Measurements from ENCODE around the gene PCDHA6. TPM values are rescaled to one million over a fixed set of nuclear protein-coding genes. Genes with fewer than 3 reads are reported as not detected.
A peak's percentile ranks its signal among the peaks of the same experiment; 100 is the strongest.
"Not testable (repeated sequence)": the region's sequence is repeated elsewhere in the genome, so short reads cannot be mapped to it uniquely, and the experiment has no call there.

PCDHA6 gene
- total RNA-seq, 2 donors from 2014 or later = 6.2 to 6.5 TPM

GRCh38 chr5:140875085-140876065, 47.6 kb downstream of the PCDHA6 start, which contains the start of gene PCDHA12:
Gene PCDHA12 (plus strand): TSS chr5:140875308. CDS start chr5:140875473, 165 bp downstream.
- Mint-ChIP-seq H3K4me3 (peak within 1 kb of the TSS; percentile 97), H3K4me1 (peaks cover 8% of the 10 kb centered on the region), H3K27ac (peak within 1 kb of the TSS; percentile 98), H3K36me3 (ENCODE audit: low read depth) (peaks cover 30% of the 10 kb centered on the region), H3K9me3 (peaks cover 6% of the 10 kb centered on the region), H3K27me3 (ENCODE audit: insufficient read depth) (no peaks in the 10 kb centered on the region)
- TF ChIP-seq, protein P1, sequence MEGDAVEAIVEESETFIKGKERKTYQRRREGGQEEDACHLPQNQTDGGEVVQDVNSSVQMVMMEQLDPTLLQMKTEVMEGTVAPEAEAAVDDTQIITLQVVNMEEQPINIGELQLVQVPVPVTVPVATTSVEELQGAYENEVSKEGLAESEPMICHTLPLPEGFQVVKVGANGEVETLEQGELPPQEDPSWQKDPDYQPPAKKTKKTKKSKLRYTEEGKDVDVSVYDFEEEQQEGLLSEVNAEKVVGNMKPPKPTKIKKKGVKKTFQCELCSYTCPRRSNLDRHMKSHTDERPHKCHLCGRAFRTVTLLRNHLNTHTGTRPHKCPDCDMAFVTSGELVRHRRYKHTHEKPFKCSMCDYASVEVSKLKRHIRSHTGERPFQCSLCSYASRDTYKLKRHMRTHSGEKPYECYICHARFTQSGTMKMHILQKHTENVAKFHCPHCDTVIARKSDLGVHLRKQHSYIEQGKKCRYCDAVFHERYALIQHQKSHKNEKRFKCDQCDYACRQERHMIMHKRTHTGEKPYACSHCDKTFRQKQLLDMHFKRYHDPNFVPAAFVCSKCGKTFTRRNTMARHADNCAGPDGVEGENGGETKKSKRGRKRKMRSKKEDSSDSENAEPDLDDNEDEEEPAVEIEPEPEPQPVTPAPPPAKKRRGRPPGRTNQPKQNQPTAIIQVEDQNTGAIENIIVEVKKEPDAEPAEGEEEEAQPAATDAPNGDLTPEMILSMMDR (conservative IDR thresholded peaks at IDR 0.05) = peak; percentile 86
- H3K36me3 ChIP-seq (ENCODE audit: control insufficient read depth, insufficient read depth, low read length) = peaks cover 17% of the 10 kb centered on the region
- H3K9me3 ChIP-seq (ENCODE audit: control insufficient read depth, low read length) = no peaks in the 10 kb centered on the region
- 84% methylated on average over 24 to 47 of the region's 47 CpGs for WGBS, 2 experiments (ENCODE audit: insufficient coverage in 1 of 2, insufficient read length in 1 of 2)
- no peaks in the 10 kb centered on the region for H3K4me1 ChIP-seq (ENCODE audit: control insufficient read depth, insufficient read depth, low read length)
- no peak within 1 kb of the TSS for H3K27ac ChIP-seq (ENCODE audit: low read depth, low read length)
- peak; percentile 76 for DNase-seq
- peak within 1 kb of the TSS; percentile 35 for H3K4me3 ChIP-seq (ENCODE audit: low read length)
- peak within 1 kb of the TSS; percentile 50 for H3K9ac ChIP-seq (ENCODE audit: extremely low read depth, low read length, poor library complexity, severe bottlenecking)
- H3K27me3 ChIP-seq (ENCODE audit: control insufficient read depth, insufficient read depth, low read length, poor library complexity, severe bottlenecking) = no peaks in the 10 kb centered on the region

GRCh38 chr5:140876541-140877261, 48.9 kb downstream of the PCDHA6 start:
- H3K9ac ChIP-seq (ENCODE audit: extremely low read depth, low read length, poor library complexity, severe bottlenecking); H3K9me3 ChIP-seq (ENCODE audit: control insufficient read depth, low read length); H3K9me3 Mint-ChIP-seq; H3K4me1 ChIP-seq (ENCODE audit: control insufficient read depth, insufficient read depth, low read length); H3K27ac ChIP-seq (ENCODE audit: low read depth, low read length); H3K27ac Mint-ChIP-seq; H3K27me3 ChIP-seq (ENCODE audit: control insufficient read depth, insufficient read depth, low read length, poor library complexity, severe bottlenecking); H3K4me3 ChIP-seq (ENCODE audit: low read length); H3K27me3 Mint-ChIP-seq (ENCODE audit: insufficient read depth); H3K4me1 Mint-ChIP-seq: not testable (repeated sequence)
- Mint-ChIP-seq H3K36me3 (ENCODE audit: low read depth) (peaks cover 21% of the 10 kb centered on the region), H3K4me3 (peak overlapping the region; percentile 97)
- H3K36me3 ChIP-seq (ENCODE audit: control insufficient read depth, insufficient read depth, low read length) = peaks cover 21% of the 10 kb centered on the region
- WGBS, 2 experiments (ENCODE audit: insufficient coverage in 1 of 2, insufficient read length in 1 of 2) = 96 to 99% methylated on average over 57 to 80 of the region's 80 CpGs
- DNase-seq = peak; percentile 37

- H3K27me3 ChIP-seq (ENCODE audit: control insufficient read depth, insufficient read depth, low read length, poor library complexity, severe bottlenecking) = no peaks in the 10 kb centered on the region
- WGBS, 2 experiments (ENCODE audit: insufficient coverage in 1 of 2, insufficient read length in 1 of 2) = 96 to 97% methylated on average over 26 to 37 of the region's 37 CpGs
- H3K9me3 ChIP-seq (ENCODE audit: control insufficient read depth, low read length) = no peaks in the 10 kb centered on the region
- H3K4me3 ChIP-seq (ENCODE audit: low read length) = no peak overlapping the region
- no peak for DNase-seq
- no peak overlapping the region for H3K4me3 Mint-ChIP-seq
- H3K9ac ChIP-seq (ENCODE audit: extremely low read depth, low read length, poor library complexity, severe bottlenecking) = no peak overlapping the region
- no peak overlapping the region for H3K27ac Mint-ChIP-seq
- peaks cover 8% of the 10 kb centered on the region for H3K4me1 Mint-ChIP-seq
- TF ChIP-seq, protein P1 (conservative IDR thresholded peaks at IDR 0.05) = no peak
- no peaks in the 10 kb centered on the region for H3K27me3 Mint-ChIP-seq (ENCODE audit: insufficient read depth)
- H3K4me1 ChIP-seq (ENCODE audit: control insufficient read depth, insufficient read depth, low read length) = no peaks in the 10 kb centered on the region
- no peak overlapping the region for H3K27ac ChIP-seq (ENCODE audit: low read depth, low read length)
- H3K36me3 ChIP-seq (ENCODE audit: control insufficient read depth, insufficient read depth, low read length) = peaks cover 25% of the 10 kb centered on the region
- H3K36me3 Mint-ChIP-seq (ENCODE audit: low read depth) = peaks cover 23% of the 10 kb centered on the region
- H3K9me3 Mint-ChIP-seq = no peaks in the 10 kb centered on the region
Measured at GRCh38 chr5:140877262-140877581, 49.5 kb downstream of the PCDHA6 start.

Other genes starting within 250 kb of the PCDHA6 start
- gene CD14, start 194.8 kb upstream of the PCDHA6 start, total RNA-seq = under 1 TPM in 1 of 2 donors, not detected in 1; 0.18 TPM
- 10 to 100 TPM; 29.3 to 34.6 TPM for gene TMCO6, start 188.5 kb upstream of the PCDHA6 start, total RNA-seq
- 10 to 100 TPM; 75.5 to 82.2 TPM for gene NDUFA2, start 180.3 kb upstream of the PCDHA6 start, total RNA-seq
- 10 to 100 TPM; 68.9 to 76.8 TPM for gene IK, start 180.1 kb upstream of the PCDHA6 start, total RNA-seq
- 10 to 100 TPM; 20.4 to 23.1 TPM for gene WDR55, start 163.1 kb upstream of the PCDHA6 start, total RNA-seq
- 1 to 10 TPM; 1.1 to 1.6 TPM for gene DND1, start 154.4 kb upstream of the PCDHA6 start, total RNA-seq
- gene HARS1, start 136.6 kb upstream of the PCDHA6 start, total RNA-seq = 10 to 100 TPM; 48.0 to 52.1 TPM
- 10 to 100 TPM; 30.9 to 35.5 TPM for gene HARS2, start 136.5 kb upstream of the PCDHA6 start, total RNA-seq
- gene ZMAT2, start 127.5 kb upstream of the PCDHA6 start, total RNA-seq = 10 to 100 TPM; 62.6 to 73.1 TPM
- gene PCDHA1, start 41.8 kb upstream of the PCDHA6 start, total RNA-seq = 1 to 10 TPM in 1 of 2 donors, under 1 TPM in 1; 0.18 to 2.9 TPM
- 1 to 10 TPM; 1.4 to 2.3 TPM for gene PCDHA2, start 33.1 kb upstream of the PCDHA6 start, total RNA-seq
- gene PCDHA3, start 26.9 kb upstream of the PCDHA6 start, total RNA-seq = 1 to 10 TPM; 1.3 to 2.8 TPM
- gene PCDHA4, start 20.9 kb upstream of the PCDHA6 start, total RNA-seq = 1 to 10 TPM; 5.6 to 6.3 TPM
- gene PCDHA5, start 6.3 kb upstream of the PCDHA6 start, total RNA-seq = 1 to 10 TPM; 1.8 to 1.9 TPM
- 1 to 10 TPM; 2.5 to 6.6 TPM for gene PCDHA7, start 6.3 kb downstream of the PCDHA6 start, total RNA-seq
- 1 to 10 TPM in 1 of 2 donors, under 1 TPM in 1; 0.71 to 2.5 TPM for gene PCDHA8, start 13.2 kb downstream of the PCDHA6 start, total RNA-seq
- gene PCDHA9, start 20.4 kb downstream of the PCDHA6 start, total RNA-seq = 1 to 10 TPM in 1 of 2 donors, under 1 TPM in 1; 0.60 to 2.6 TPM
- gene PCDHA10, start 27.9 kb downstream of the PCDHA6 start, total RNA-seq = 10 to 100 TPM; 10.2 to 17.7 TPM
- gene PCDHA11, start 41.0 kb downstream of the PCDHA6 start, total RNA-seq = 10 to 100 TPM in 1 of 2 donors, 1 to 10 TPM in 1; 4.7 to 11.7 TPM
- 10 to 100 TPM; 11.2 to 13.8 TPM for gene PCDHA12, start 47.3 kb downstream of the PCDHA6 start, total RNA-seq
- gene PCDHA13, start 54.2 kb downstream of the PCDHA6 start, total RNA-seq = 1 to 10 TPM; 1.2 to 3.8 TPM
- 1 to 10 TPM; 3.2 to 6.1 TPM for gene PCDHAC1, start 98.3 kb downstream of the PCDHA6 start, total RNA-seq
- 1 to 10 TPM in 1 of 2 donors, under 1 TPM in 1; 0.49 to 2.4 TPM for gene PCDHAC2, start 138.5 kb downstream of the PCDHA6 start, total RNA-seq
- under 1 TPM in 1 of 2 donors, not detected in 1; 0.04 TPM for gene PCDHB1, start 223.4 kb downstream of the PCDHA6 start, total RNA-seq